Measurements from ENCODE around the gene SPSB4.
"Not testable (repeated sequence)": the region's sequence is repeated elsewhere in the genome, so short reads cannot be mapped to it uniquely, and the experiment has no call there.

Gene SPSB4

GRCh38 chr3:141050576-141051442, at the start of gene SPSB4:
TSS of gene SPSB4 (plus strand) at chr3:141051347. CDS start at chr3:141066105, 14,758 bp downstream.
- no peak for DNase-seq

- no peak for DNase-seq
These were observed 44.8 kb upstream of the SPSB4 start for GRCh38 chr3:141006344-141006743.

- no peak for DNase-seq
These were observed 41.7 kb upstream of the SPSB4 start for GRCh38 chr3:141009496-141009895.

GRCh38 chr3:141011232-141011996, 39.7 kb upstream of the SPSB4 start:
- DNase-seq = peak; percentile 53

- DNase-seq = no peak
These were observed 39.2 kb upstream of the SPSB4 start for GRCh38 chr3:141011997-141012262.

GRCh38 chr3:141012571-141012970, 38.6 kb upstream of the SPSB4 start:
- DNase-seq = no peak

GRCh38 chr3:141015481-141015880, 35.7 kb upstream of the SPSB4 start:
- no peak for DNase-seq

- DNase-seq = not testable (repeated sequence)
These were observed 33.5 kb upstream of the SPSB4 start for GRCh38 chr3:141017366-141018322.

GRCh38 chr3:141019244-141019643, 31.9 kb upstream of the SPSB4 start:
- no peak for DNase-seq

GRCh38 chr3:141020143-141020830, 30.9 kb upstream of the SPSB4 start:
- no peak for DNase-seq

GRCh38 chr3:141021261-141021660, 29.9 kb upstream of the SPSB4 start:
- no peak for DNase-seq

GRCh38 chr3:141030296-141030695, 20.9 kb upstream of the SPSB4 start:
- no peak for DNase-seq

- DNase-seq = no peak
These were observed 11.6 kb upstream of the SPSB4 start for GRCh38 chr3:141039589-141039988.

GRCh38 chr3:141044695-141045641, 6.2 kb upstream of the SPSB4 start:
- DNase-seq = no peak

- no peak for DNase-seq
These were observed 5.3 kb upstream of the SPSB4 start for GRCh38 chr3:141045849-141046248.

GRCh38 chr3:141047168-141047567, 4.0 kb upstream of the SPSB4 start:
- DNase-seq = no peak

- DNase-seq = no peak
These were observed 1.5 kb upstream of the SPSB4 start for GRCh38 chr3:141049681-141050080.

GRCh38 chr3:141051443-141052200, 475 bp downstream of the SPSB4 start:
- DNase-seq = no peak

GRCh38 chr3:141052201-141053069, 1.3 kb downstream of the SPSB4 start:
- DNase-seq = no peak

- DNase-seq = no peak
These were observed 4.0 kb downstream of the SPSB4 start for GRCh38 chr3:141055136-141055535.

Measured in activated CD4-positive, alpha-beta T cell treated with anti-CD3 and anti-CD28 coated beads for 1 hour (primary cell).